Uterus (tissue), 4 donors: ENCODE results near the gene PLK5. TPM values are rescaled to one million over a fixed set of nuclear protein-coding genes. Genes with fewer than 3 reads are reported as not detected.

Experiments
- DNase-seq, 2 donors: peaks; one replicate each; pipeline ENCODE4 v3.0.0-alpha.2; 2019 to 2020
- H3K27ac ChIP-seq, 2 donors: fragments of 200-600 bp; sonication (generic); 1 replicate in 1 of 2; 2 replicates in 1 of 2; pipeline ENCODE4 v1.5.1; 2016 to 2018
- H3K27me3 ChIP-seq, 2 donors: fragments of 200-600 bp; sonication (generic); one replicate each; pipeline ENCODE4 v1.5.1; 2018 to 2019; ENCODE audit warnings: control low read depth in 1 of 2
- H3K36me3 ChIP-seq, 2 donors: fragments of 200-600 bp; sonication (generic); one replicate each; pipeline ENCODE4 v1.5.1; 2019; ENCODE audit warnings: control low read depth in 1 of 2
- H3K4me1 ChIP-seq, 2 donors: fragments of 200-600 bp; sonication (generic); one replicate each; pipeline ENCODE4 v1.5.1; 2018 to 2019; ENCODE audit warnings: control low read depth in 1 of 2
- H3K4me3 ChIP-seq, 2 donors: fragments of 200-600 bp; sonication (generic); 1 replicate in 1 of 2; 2 replicates in 1 of 2; pipeline ENCODE4 v1.5.1; 2018 to 2019; ENCODE audit warnings: mild to moderate bottlenecking in 1 of 2
- H3K9me3 ChIP-seq, 2 donors: fragments of 200-600 bp; sonication (generic); one replicate each; pipeline ENCODE4 v1.5.1; 2019; ENCODE audit warnings: control low read depth in 1 of 2
- CTCF ChIP-seq, 4 experiments: fragments of 200-600 bp in 2 of 4; fragments of 450-650 bp in 2 of 4; sonication (generic) in 2 of 4; IDR thresholded peaks; one replicate each; pipeline ENCODE4 v1.5.1; 2016 to 2019; ENCODE audit warnings: antibody characterized with exemption in 4 of 4, mild to moderate bottlenecking in 2 of 4, moderate library complexity in 1 of 4
- POLR2A ChIP-seq, 2 donors: fragments of 450-650 bp; IDR thresholded peaks; one replicate each; pipeline ENCODE4 v1.6.1; 2016; ENCODE audit warnings: antibody characterized with exemption in 2 of 2, mild to moderate bottlenecking in 1 of 2, moderate library complexity in 1 of 2
- intact Hi-C: fragments of 100-400 bp; cut with DNase I; formaldehyde crosslinking; loops from one replicate; pipeline ENCODE4 v1.15.1; 2023; ENCODE audit warnings: low total_unique reads
- total RNA-seq, 4 donors: library from RNA; depleted of rRNA in 3 of 4; stranded (reverse); fragments of >200 nt in 3 of 4; gene quantifications; one replicate each; pipeline versions ENCODE4 v1.1.0 to v1.2.4, GENCODE V29; 2014 to 2023
- donor health status: DM: yes; HTN: yes; CAD: no.

PLK5 gene
- total RNA-seq, 4 donors from 2014 or later, result 0.21 to 2.7 TPM; not detected in 2

GRCh38 chr19:1491849-1492170, 32.1 kb upstream of the PLK5 start:
- Histone ChIP-seq H3K27ac (no peak overlapping the region), H3K27me3 (no peaks in the 10 kb centered on the region), H3K9me3 (no peaks in the 10 kb centered on the region), H3K4me1 (peaks cover 0 to 6% of the 10 kb centered on the region in 2 donors), H3K4me3 (no peak overlapping the region), H3K36me3 (no peaks in the 10 kb centered on the region)
- TF ChIP-seq POLR2A (IDR thresholded peaks at IDR 0.05) (no peak), CTCF (IDR thresholded peaks at IDR 0.05) (no peak)
- DNase-seq, result no peak
- intact Hi-C loops, result no loop called here

- DNase-seq, result no peak
- no peaks in the 10 kb centered on the region for H3K27me3 ChIP-seq
- H3K4me1 ChIP-seq, result peaks cover 0 to 6% of the 10 kb centered on the region in 2 donors
Measured at GRCh38 chr19:1492474-1493006, 31.3 kb upstream of the PLK5 start.

GRCh38 chr19:1494115-1494815, 29.6 kb upstream of the PLK5 start:
- no peak overlapping the region for H3K4me3 ChIP-seq
- no peak for DNase-seq
- intact Hi-C loops, result no loop called here

More at GRCh38 chr19:1492474-1493006, 31.3 kb upstream of the PLK5 start:
- intact Hi-C loops, result no loop called here
- Histone ChIP-seq H3K9me3 (no peaks in the 10 kb centered on the region), H3K36me3 (no peaks in the 10 kb centered on the region), H3K4me3 (no peak overlapping the region), H3K27ac (no peak overlapping the region)
- TF ChIP-seq CTCF (IDR thresholded peaks at IDR 0.05), result no peak
- TF ChIP-seq POLR2A (IDR thresholded peaks at IDR 0.05), result no peak

GRCh38 chr19:1495051-1495798, 28.7 kb upstream of the PLK5 start:
- no peak for DNase-seq
- H3K27me3 ChIP-seq, result no peaks in the 10 kb centered on the region

More at GRCh38 chr19:1494115-1494815, 29.6 kb upstream of the PLK5 start:
- Histone ChIP-seq H3K9me3 (no peaks in the 10 kb centered on the region), H3K4me1 (peaks cover 0 to 6% of the 10 kb centered on the region in 2 donors), H3K36me3 (no peaks in the 10 kb centered on the region), H3K27ac (no peak overlapping the region), H3K27me3 (no peaks in the 10 kb centered on the region)
- TF ChIP-seq CTCF (IDR thresholded peaks at IDR 0.05) (no peak), POLR2A (IDR thresholded peaks at IDR 0.05) (no peak)

More at GRCh38 chr19:1495051-1495798, 28.7 kb upstream of the PLK5 start:
- Histone ChIP-seq H3K4me1 (no peaks in the 10 kb centered on the region), H3K36me3 (no peaks in the 10 kb centered on the region), H3K27ac (no peak overlapping the region), H3K4me3 (no peak overlapping the region), H3K9me3 (no peaks in the 10 kb centered on the region)
- intact Hi-C loops, result no loop called here
- TF ChIP-seq CTCF (IDR thresholded peaks at IDR 0.05) (no peak), POLR2A (IDR thresholded peaks at IDR 0.05) (no peak)
